Cortex of kidney (tissue), 1 donor: ENCODE results near the gene IMPG1.

Experiments
- DNase-seq: peaks from one replicate; lab custom pipeline; 2025; lab: John Stamatoyannopoulos, UW

Gene IMPG1

DNA sequence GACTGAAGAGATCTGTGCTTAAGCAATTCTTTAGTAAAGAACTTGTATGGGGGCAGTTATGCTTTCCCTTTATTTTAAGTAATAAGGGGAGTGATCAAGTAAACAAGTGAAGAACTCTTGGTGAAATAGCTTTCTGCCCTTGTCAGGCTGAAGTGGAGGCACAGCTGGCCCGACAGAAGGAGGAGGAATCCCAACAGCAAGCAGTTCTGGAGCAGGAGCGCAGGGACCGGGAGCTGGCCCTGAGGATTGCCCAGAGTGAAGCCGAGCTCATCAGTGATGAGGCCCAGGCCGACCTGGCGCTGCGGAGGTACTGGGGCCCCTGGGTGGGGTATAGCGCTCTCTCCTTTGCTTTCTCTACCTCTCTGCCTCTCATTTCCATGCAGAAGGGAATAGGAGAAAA lies 180.1 kb downstream of the IMPG1 start:
- DNase-seq: no peak

GRCh38 chr6:75884822-75885221 lies 187.6 kb downstream of the IMPG1 start:
- no peak for DNase-seq

DNA sequence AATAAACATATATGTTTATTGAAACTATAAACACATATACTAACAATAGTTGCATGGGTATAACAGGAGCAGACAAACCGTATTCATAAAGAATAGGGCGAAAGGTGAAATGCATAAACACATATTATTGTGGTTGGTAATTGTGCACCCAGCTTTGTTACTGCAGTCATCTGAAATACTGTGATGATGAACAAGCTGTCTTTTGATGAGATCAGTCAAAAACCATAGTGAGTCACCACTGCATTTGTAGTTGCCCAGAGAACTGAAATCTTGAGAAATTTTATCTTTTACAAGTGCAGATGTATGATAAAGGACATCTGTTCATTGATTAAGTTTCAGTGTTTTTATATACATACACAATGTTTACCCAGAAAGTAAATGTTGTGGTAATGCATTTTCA lies 189.7 kb downstream of the IMPG1 start:
- no peak for DNase-seq

GRCh38 chr6:75880305-75880704 lies 192.2 kb downstream of the IMPG1 start:
- no peak for DNase-seq

DNA sequence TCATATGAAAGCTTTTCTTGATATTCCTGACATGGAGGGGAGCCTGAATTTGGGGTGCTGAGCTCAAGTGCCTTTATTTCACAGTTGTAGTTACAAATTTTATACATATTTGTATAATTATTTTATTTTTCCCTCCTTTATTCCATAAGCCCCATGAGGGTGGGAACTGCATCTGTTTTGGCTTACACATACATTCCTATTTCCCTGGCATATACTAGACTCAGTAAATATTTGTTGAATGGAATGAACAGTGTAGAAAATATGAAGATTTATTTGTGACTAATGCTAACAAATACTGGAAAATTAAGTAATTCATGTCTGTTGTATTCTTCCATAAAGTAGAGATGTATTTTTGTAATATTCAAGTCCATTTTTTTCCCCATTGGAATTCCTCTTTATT lies 196.3 kb downstream of the IMPG1 start:
- no peak for DNase-seq

DNA sequence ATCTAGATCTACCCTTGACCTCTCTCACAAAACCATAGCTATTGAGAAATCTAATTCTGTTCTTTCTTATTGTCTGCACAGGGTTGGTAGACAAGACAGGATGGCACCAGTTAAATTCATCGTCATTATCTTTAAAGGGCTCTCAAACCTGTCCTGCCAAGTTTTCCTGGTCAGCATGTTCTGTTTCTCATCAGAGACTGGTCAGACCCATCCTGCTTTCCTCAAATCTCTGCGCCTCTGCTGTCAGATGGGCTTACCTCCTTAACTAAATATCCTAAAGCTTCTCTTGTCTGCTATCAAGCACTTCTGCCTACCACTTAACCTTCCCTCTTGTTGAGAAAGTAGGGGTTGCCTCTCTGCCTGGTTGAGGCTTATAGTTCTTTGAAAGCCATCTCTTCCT lies 198.2 kb downstream of the IMPG1 start:
- DNase-seq: no peak
